ENCODE results near the gene TSN.

The TSN gene

GRCh38 chr2:121716126-121716525 is 39.3 kb upstream of the TSN start:
- no peak overlapping the region for H3K27ac ChIP-seq
- no peak for TF ChIP-seq CTCF (IDR thresholded peaks at IDR 0.05)
- TF ChIP-seq ZFX (IDR thresholded peaks at IDR 0.05; ENCODE audit: borderline replicate concordance) = no peak

- no peak overlapping the region for H3K27ac ChIP-seq
- no peak for TF ChIP-seq ZFX (IDR thresholded peaks at IDR 0.05; ENCODE audit: borderline replicate concordance)
- TF ChIP-seq CTCF (IDR thresholded peaks at IDR 0.05) = no peak
Measured at GRCh38 chr2:121717529-121717928, 37.9 kb upstream of the TSN start.

- TF ChIP-seq CTCF (IDR thresholded peaks at IDR 0.05) = no peak
- TF ChIP-seq ZFX (IDR thresholded peaks at IDR 0.05; ENCODE audit: borderline replicate concordance) = no peak
- H3K27ac ChIP-seq = no peak overlapping the region
Measured at GRCh38 chr2:121721926-121722325, 33.5 kb upstream of the TSN start.

- H3K27ac ChIP-seq = no peak overlapping the region
Measured at GRCh38 chr2:121722479-121722878, 33.0 kb upstream of the TSN start.

GRCh38 chr2:121723316-121723715 is 32.1 kb upstream of the TSN start:
- H3K27ac ChIP-seq = no peak overlapping the region
- TF ChIP-seq CTCF (IDR thresholded peaks at IDR 0.05) (no peak), ZFX (IDR thresholded peaks at IDR 0.05; ENCODE audit: borderline replicate concordance) (no peak)

More at GRCh38 chr2:121722479-121722878, 33.0 kb upstream of the TSN start:
- TF ChIP-seq CTCF (IDR thresholded peaks at IDR 0.05) = no peak
- TF ChIP-seq ZFX (IDR thresholded peaks at IDR 0.05; ENCODE audit: borderline replicate concordance) = no peak

GRCh38 chr2:121727332-121727731 is 28.1 kb upstream of the TSN start:
- no peak for TF ChIP-seq CTCF (IDR thresholded peaks at IDR 0.05)
- TF ChIP-seq ZFX (IDR thresholded peaks at IDR 0.05; ENCODE audit: borderline replicate concordance) = no peak
- H3K27ac ChIP-seq = no peak overlapping the region

GRCh38 chr2:121727950-121728349 is 27.5 kb upstream of the TSN start:
- H3K27ac ChIP-seq = no peak overlapping the region
- TF ChIP-seq CTCF (IDR thresholded peaks at IDR 0.05) (no peak), ZFX (IDR thresholded peaks at IDR 0.05; ENCODE audit: borderline replicate concordance) (no peak)

Measured in 22Rv1 (cell line).